Measurements from ENCODE around the gene S1PR1.

The S1PR1 gene

DNA sequence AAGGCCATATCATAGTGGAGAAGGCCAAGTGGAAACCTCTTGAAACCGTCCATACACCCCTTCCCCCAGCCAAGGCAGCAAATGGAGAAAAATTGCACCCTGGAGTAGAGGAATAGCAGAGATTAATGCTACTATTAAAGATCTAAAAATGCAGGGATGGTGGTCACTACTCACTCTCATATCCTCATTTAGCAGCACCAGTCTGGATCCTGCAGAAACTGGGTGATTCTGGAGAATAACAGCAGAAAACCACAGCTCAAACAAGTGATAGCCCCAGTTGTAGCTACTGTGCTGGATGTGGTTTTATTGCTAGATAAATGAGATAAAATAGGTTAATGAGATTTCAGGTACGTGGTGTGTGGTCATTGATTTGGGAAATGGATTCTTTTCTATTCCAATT, 30.3 kb downstream of the S1PR1 start:
- H3K36me3 Mint-ChIP-seq, result no peaks in the 10 kb centered on the region
- no peaks in the 10 kb centered on the region for H3K9me3 Mint-ChIP-seq
- peak; percentile 52 to 59 for ATAC-seq (replicated peaks)
- H3K4me3 Mint-ChIP-seq, result no peak overlapping the region
- H3K27me3 Mint-ChIP-seq, result no peaks in the 10 kb centered on the region
- H3K27ac Mint-ChIP-seq, result no peak overlapping the region
- peaks cover 22 to 44% of the 10 kb centered on the region in 2 donors for H3K4me1 Mint-ChIP-seq
- no peak for DNase-seq

DNA sequence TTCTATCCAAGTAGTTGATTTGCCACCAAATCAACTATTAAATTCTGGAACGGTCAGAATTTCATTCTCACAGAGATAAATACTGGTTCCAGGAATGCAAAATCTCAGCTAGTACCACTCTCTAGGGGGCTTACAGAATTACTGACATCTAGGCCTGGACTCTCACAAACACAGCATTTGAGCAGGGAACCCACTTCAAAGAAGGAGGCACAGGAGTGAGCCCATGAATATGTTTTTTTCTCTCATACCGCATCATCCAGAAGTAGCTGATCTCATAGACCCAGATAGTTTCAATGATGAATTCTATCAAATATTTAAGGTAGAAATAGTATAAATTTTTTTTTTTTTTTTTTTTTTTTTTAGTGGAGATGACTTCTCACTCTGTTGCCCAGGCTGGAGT, 32.1 kb downstream of the S1PR1 start:
- DNase-seq (no peak), ATAC-seq (replicated peaks) (no peak)
- no peak overlapping the region for H3K4me3 Mint-ChIP-seq
- no peaks in the 10 kb centered on the region for H3K36me3 Mint-ChIP-seq
- H3K27ac Mint-ChIP-seq, result no peak overlapping the region
- H3K9me3 Mint-ChIP-seq, result no peaks in the 10 kb centered on the region
- no peaks in the 10 kb centered on the region for H3K27me3 Mint-ChIP-seq
- peaks cover 14 to 34% of the 10 kb centered on the region in 2 donors for H3K4me1 Mint-ChIP-seq

DNA sequence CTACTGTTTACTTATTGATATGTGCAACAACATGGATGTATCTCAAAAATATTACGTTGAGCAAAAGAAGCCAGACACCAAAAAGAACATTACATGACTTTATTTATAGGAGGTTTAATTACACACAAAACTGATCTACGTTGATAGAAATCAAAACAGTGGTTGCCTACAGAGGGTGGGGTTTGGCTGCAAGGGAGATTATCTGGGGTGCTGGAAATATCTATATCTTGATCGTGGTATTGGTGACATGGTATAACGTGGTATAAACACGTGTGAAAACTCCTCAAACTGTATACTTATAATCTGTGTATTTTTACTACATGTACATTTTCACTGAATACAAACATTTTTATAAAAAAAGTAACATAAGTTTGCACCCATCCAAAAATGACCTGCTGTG, 38.9 kb downstream of the S1PR1 start:
- Mint-ChIP-seq H3K9me3 (no peaks in the 10 kb centered on the region), H3K27ac (no peak overlapping the region), H3K4me3 (no peak overlapping the region), H3K4me1 (peaks cover 27 to 48% of the 10 kb centered on the region in 2 donors), H3K27me3 (no peaks in the 10 kb centered on the region), H3K36me3 (no peaks in the 10 kb centered on the region)
- no peak for ATAC-seq (replicated peaks)
- no peak for DNase-seq

DNA sequence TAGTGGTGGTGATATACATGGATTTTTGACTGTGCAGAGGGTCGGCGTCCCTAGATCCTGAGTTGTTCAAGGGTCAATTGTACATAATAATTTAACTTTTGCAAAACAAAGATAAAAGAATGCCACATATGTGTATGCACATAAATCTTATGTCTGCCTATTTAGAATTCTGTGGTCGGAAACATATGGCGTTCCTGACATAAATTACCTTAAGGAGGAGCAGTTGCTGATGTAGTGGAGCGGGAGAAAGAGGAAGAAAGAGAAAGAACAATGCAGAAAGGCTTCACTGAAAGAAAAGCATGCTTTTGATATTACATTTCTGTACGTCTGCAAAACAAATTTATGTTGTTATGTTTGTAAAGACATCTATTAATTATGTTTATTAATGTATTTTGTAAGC, 40.0 kb downstream of the S1PR1 start:
- no peak for DNase-seq
- peaks cover 32 to 52% of the 10 kb centered on the region in 2 donors for H3K4me1 Mint-ChIP-seq
- H3K4me3 Mint-ChIP-seq, result peak overlapping the region; percentile 23 to 36
- no peaks in the 10 kb centered on the region for H3K9me3 Mint-ChIP-seq
- H3K27me3 Mint-ChIP-seq, result no peaks in the 10 kb centered on the region
- no peaks in the 10 kb centered on the region for H3K36me3 Mint-ChIP-seq
- peak in 1 of 2 donors; percentile 33 for ATAC-seq (replicated peaks)
- H3K27ac Mint-ChIP-seq, result no peak overlapping the region

DNA sequence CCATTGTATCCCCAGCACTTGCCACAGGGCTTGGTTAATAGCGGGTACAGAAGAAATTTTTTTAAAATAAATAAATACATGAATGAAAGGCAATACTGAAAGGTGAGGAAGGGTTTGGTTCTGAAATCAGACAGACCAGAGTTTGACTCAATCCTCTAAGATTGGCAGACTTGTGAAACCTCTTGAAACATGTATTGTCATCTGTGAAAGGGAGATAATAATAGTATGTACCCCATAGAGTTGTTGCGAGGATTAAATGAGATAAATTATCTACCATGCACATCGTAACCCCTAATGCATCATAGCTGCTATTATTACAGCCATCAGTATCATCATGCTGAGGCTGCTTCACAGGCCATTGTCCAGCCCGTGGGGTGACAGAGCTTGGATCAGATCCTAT, 41.4 kb downstream of the S1PR1 start:
- DNase-seq, result no peak
- no peaks in the 10 kb centered on the region for H3K27me3 Mint-ChIP-seq
- ATAC-seq (replicated peaks), result no peak
- peaks cover 33 to 52% of the 10 kb centered on the region in 2 donors for H3K4me1 Mint-ChIP-seq
- H3K9me3 Mint-ChIP-seq, result no peaks in the 10 kb centered on the region
- no peaks in the 10 kb centered on the region for H3K36me3 Mint-ChIP-seq
- H3K27ac Mint-ChIP-seq, result no peak overlapping the region
- H3K4me3 Mint-ChIP-seq, result no peak overlapping the region

DNA sequence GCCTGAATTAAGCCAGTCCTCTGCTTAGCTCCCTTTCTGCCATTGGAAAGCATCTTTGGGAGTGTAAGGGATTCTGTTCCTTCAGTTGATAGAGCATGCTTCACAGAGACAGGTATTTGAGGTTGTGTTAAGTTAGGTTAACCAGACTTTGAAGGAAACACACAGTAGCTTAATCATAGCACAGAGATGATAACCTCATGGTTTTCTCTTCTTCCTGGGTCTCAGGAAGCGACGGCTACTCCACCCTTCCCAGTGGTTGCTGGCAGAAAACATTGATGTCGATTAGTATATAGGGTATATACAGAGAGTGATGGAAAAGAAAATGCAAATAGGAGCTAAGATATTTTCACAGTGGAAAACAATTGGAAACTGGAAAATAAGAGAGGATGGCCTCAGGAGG, 42.0 kb downstream of the S1PR1 start:
- no peaks in the 10 kb centered on the region for H3K36me3 Mint-ChIP-seq
- H3K27ac Mint-ChIP-seq, result no peak overlapping the region
- ATAC-seq (replicated peaks), result no peak
- H3K4me3 Mint-ChIP-seq, result no peak overlapping the region
- peaks cover 33 to 52% of the 10 kb centered on the region in 2 donors for H3K4me1 Mint-ChIP-seq
- H3K9me3 Mint-ChIP-seq, result no peaks in the 10 kb centered on the region
- DNase-seq, result no peak
- H3K27me3 Mint-ChIP-seq, result no peaks in the 10 kb centered on the region

DNA sequence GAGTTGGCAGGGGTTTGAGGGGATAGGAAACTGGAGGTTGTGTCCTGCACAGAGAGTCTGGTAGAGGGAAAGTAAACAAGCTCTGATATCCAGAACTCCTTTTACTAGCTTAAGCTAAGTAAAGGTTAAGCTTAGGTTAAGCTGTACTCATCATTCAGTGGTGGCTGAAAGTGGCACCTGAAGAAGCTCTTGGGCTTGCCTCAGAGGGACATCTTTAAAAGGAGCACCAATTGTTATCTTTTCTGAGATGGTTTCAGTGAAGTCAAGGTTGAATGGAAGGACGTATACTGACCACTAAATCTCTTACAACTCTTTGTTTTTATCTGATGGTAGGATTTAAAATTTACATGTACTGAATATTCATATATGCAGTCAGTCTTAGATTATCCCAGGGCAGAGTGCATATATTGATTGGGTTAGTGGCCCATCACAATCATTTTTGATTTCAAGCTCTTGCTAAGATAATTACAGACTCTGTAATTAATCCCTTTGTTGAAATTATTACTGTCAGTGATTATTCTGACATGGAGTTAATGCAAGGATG, 43.3 kb downstream of the S1PR1 start:
- H3K4me1 Mint-ChIP-seq, result peaks cover 36 to 57% of the 10 kb centered on the region in 2 donors
- DNase-seq, result no peak
- H3K36me3 Mint-ChIP-seq, result no peaks in the 10 kb centered on the region
- ATAC-seq (replicated peaks), result peak in 1 of 2 donors; percentile 14
- H3K9me3 Mint-ChIP-seq, result no peaks in the 10 kb centered on the region
- no peak overlapping the region for H3K27ac Mint-ChIP-seq
- H3K27me3 Mint-ChIP-seq, result no peaks in the 10 kb centered on the region
- no peak overlapping the region for H3K4me3 Mint-ChIP-seq

DNA sequence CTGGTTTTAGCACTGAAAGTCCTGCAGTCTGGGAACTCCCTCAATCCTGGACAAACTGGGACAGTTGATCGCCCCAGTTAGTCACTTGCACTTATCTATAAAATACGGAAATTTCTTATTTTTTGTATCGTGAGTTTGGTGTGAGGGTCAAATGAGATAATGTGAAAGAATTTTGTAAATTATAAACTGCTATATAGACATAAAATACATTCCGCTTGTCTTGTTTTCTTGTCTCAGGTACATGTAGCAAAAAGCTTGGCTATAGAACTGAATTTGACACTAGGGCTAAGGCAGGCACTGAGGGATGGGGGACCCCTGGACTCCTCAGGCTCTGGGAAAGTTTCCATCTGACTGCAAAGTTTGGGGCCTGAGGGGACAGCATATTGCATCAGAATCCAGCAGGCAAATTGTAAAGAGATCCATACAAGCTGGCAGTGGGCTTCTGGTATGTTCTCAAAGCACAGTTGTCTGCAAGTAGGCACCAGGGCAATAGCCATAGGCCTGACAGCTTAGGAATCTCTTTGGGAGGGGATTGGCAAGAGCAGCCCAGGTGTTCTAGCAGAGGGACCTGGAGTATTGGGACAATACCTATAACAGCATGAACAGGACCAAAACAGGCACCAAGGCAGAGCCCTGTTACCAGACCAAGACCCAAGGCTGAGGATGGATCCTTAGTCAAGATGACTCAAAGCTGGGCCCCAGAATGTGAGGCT, 44.3 kb downstream of the S1PR1 start:
- H3K27ac Mint-ChIP-seq, result no peak overlapping the region
- H3K27me3 Mint-ChIP-seq, result no peaks in the 10 kb centered on the region
- DNase-seq, result no peak
- H3K4me1 Mint-ChIP-seq, result peaks cover 33 to 53% of the 10 kb centered on the region in 2 donors
- ATAC-seq (replicated peaks), result no peak
- H3K9me3 Mint-ChIP-seq, result peaks cover 0 to 1% of the 10 kb centered on the region in 2 donors
- H3K36me3 Mint-ChIP-seq, result no peaks in the 10 kb centered on the region
- no peak overlapping the region for H3K4me3 Mint-ChIP-seq

DNA sequence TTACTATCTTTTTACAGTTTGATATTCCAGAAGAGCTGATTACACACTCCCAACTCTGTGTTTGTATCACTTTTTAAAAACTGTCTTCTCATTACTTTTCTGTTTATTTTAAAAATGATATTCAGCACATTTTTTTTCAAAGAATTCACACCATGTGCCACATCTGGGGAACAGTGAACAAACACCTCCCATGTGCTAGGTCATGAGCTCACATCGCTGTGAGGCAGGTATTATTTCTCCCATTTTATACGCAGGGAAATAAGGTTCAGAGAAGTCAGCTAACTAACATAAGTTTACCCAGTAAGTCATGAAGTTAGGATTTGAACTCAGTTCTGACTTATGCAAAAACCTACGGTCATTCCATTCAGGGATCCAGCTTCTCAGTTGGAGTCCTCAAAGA, 44.9 kb downstream of the S1PR1 start:
- Mint-ChIP-seq H3K9me3 (peaks cover 0 to 1% of the 10 kb centered on the region in 2 donors), H3K4me1 (peaks cover 36 to 50% of the 10 kb centered on the region in 2 donors), H3K36me3 (no peaks in the 10 kb centered on the region), H3K27ac (no peak overlapping the region), H3K4me3 (no peak overlapping the region), H3K27me3 (no peaks in the 10 kb centered on the region)
- no peak for DNase-seq
- no peak for ATAC-seq (replicated peaks)

DNA sequence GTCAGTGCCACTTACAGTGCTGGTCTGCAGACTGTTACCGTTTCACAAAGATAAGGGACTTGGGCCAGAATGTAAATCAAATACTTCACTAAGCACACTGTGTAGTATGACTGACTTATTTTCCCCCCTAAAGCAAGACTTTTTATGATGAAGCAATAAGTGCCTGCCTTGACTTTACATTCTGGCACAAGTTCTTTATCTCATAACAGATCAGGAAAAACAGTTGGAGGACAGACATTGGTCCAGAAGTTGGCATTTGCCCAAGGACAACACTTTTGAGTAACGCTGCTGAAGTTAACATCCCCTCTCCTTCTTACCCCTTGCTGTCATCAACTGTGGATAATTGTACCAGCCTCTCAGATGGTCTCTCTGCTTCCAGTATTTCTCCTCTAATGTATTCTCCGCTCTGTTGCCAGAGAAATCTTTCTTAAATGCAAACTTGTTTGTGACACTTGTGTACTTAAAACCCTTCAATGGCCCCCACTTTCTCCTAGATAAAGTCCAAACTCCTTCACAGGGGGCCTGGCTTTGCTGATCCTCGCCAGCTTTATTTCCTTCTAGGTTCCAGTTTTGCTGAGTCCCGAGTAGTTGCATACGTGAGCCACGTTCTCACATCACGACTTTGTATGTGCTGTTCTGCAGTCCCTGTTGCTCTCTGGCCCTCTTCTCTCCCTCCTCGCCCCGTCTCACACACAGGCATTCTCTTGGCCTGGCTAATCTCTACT, 45.7 kb downstream of the S1PR1 start:
- Mint-ChIP-seq H3K4me3 (no peak overlapping the region), H3K4me1 (peaks cover 33 to 44% of the 10 kb centered on the region in 2 donors), H3K9me3 (peaks cover 0 to 1% of the 10 kb centered on the region in 2 donors), H3K27me3 (no peaks in the 10 kb centered on the region), H3K36me3 (no peaks in the 10 kb centered on the region), H3K27ac (no peak overlapping the region)
- DNase-seq (no peak), ATAC-seq (replicated peaks) (no peak)

DNA sequence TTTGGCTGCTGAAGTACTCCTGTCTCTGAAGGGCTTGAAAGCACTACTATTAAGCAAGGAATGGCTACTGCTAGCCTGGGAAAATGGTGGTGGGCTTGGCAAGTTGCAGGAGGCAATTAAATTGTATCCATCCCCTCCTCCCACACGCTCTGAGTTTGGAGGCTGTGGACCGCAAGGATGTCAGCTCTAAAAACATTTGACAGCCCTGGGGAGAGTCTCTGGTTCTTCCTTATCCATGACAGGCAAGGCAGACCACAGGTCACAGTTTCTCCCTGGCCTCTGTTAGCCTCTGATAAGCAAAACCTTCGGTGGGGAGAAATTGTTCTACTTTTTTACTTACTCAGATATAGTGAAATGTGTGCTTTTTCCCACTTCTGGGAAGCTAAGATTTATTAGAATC, 46.6 kb downstream of the S1PR1 start:
- Mint-ChIP-seq H3K4me3 (no peak overlapping the region), H3K27me3 (no peaks in the 10 kb centered on the region), H3K4me1 (peaks cover 29 to 45% of the 10 kb centered on the region in 2 donors), H3K9me3 (peaks cover 0 to 1% of the 10 kb centered on the region in 2 donors), H3K27ac (no peak overlapping the region), H3K36me3 (no peaks in the 10 kb centered on the region)
- DNase-seq (no peak), ATAC-seq (replicated peaks) (no peak)

DNA sequence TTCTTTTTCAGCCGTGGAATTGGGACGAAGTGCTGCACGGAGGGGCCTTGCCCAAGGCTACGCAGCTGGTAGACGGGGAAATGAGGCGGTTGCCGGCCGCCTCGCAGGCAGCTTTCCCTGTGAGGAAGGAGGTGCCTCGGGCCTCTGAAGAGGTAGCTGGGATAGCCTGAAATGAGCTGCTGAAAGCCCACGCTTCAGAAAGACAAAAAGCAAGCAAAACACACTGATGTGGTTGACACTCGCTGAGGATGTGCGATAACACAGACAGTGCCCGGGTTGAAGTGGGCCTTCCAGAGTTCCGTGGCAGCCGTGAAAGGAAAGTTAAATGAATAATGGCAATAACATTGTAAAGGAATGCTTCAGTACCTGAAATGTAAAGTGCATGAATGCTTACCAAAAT, 47.2 kb downstream of the S1PR1 start:
- Mint-ChIP-seq H3K9me3 (peaks cover 0 to 1% of the 10 kb centered on the region in 2 donors), H3K27me3 (no peaks in the 10 kb centered on the region), H3K36me3 (no peaks in the 10 kb centered on the region), H3K4me1 (peaks cover 27 to 45% of the 10 kb centered on the region in 2 donors), H3K4me3 (no peak overlapping the region), H3K27ac (no peak overlapping the region)
- ATAC-seq (replicated peaks) (no peak), DNase-seq (no peak)

DNA sequence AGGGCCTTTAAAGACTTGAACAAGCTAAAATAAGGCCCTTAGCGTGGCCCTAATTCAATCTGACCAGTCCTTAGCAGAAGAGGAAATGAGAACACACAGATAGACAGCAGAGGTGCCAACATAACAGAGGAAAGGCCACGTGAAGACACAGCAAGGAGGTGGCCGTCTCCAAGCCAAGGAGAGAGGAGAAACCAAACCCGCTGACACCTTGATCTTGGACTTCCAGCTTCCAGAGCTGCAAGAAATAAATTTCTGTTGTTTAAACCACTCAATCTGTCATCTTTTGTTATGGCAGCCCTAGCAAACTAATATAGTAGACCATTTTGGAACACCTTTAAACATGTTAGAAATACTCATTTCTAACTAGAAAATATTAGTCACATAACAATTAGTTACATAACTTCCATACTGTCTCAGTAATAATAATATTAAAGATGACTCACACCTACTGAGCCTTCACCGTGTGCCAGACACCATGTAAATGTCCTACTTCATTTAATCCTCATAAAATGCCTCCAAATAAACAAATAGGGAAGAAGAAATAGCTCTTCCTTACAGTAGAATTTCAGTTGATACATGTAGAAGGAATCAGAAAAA, 47.9 kb downstream of the S1PR1 start:
- ATAC-seq (replicated peaks) (no peak), DNase-seq (no peak)
- H3K4me1 Mint-ChIP-seq, result peaks cover 24 to 39% of the 10 kb centered on the region in 2 donors
- H3K36me3 Mint-ChIP-seq, result no peaks in the 10 kb centered on the region
- no peaks in the 10 kb centered on the region for H3K27me3 Mint-ChIP-seq
- peaks cover 0 to 1% of the 10 kb centered on the region in 2 donors for H3K9me3 Mint-ChIP-seq
- H3K27ac Mint-ChIP-seq, result no peak overlapping the region
- H3K4me3 Mint-ChIP-seq, result no peak overlapping the region

DNA sequence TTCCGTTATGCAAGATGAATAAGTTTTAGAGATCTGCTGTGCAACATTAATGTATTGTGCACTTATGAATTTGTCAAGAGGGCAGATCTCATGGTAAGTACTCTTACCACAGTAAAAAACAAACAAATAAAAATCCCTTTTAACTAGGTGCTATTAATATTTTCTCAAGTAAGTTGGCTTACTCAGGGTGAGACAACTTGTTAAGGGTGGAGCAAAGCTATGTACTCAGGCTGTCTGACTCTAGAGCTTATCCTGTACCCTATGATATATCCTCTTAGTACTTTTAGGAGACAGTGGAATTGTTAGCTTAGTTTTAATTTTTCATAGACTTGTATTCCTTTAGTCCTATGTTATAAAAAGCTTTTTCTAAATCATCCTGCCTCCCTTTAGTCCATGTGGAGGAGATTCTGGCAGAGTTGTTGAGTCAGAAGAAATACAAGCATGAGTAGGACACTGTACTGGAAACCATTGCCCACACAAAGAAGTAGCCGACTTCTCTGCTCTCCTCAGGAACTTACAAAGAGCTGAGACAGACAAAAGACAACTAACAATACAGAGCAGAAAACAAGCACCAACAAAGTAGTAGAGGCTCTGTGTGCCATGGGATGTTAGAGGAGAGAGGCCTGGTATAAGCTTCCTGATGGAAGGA, 49.2 kb downstream of the S1PR1 start:
- no peak overlapping the region for H3K27ac Mint-ChIP-seq
- no peaks in the 10 kb centered on the region for H3K27me3 Mint-ChIP-seq
- no peaks in the 10 kb centered on the region for H3K36me3 Mint-ChIP-seq
- no peak for ATAC-seq (replicated peaks)
- DNase-seq, result no peak
- peaks cover 0 to 1% of the 10 kb centered on the region in 2 donors for H3K9me3 Mint-ChIP-seq
- H3K4me3 Mint-ChIP-seq, result no peak overlapping the region
- peaks cover 25 to 37% of the 10 kb centered on the region in 2 donors for H3K4me1 Mint-ChIP-seq
